GM18867 (cell line): ENCODE results near the gene SHOC2.
A peak's percentile ranks its signal among the peaks of the same experiment; 100 is the strongest.

ENCODE experiments used
- ATAC-seq: cut with Tn5 transposase; IDR thresholded peaks from one replicate; pipeline ENCODE4 v1.9.1; 2021; ENCODE audit warnings: mild to moderate bottlenecking, moderate library complexity; ENCODE audit not compliant: unreplicated experiment

Gene SHOC2

GRCh38 chr10:110919349-110919931 is at the start of gene SHOC2:
TSS of gene SHOC2 (plus strand) at chr10:110919604. CDS start at chr10:110964359, 44,755 bp downstream.
- peak; percentile 82 for ATAC-seq

- no peak for ATAC-seq
Measured at GRCh38 chr10:110870823-110871297, 48.5 kb upstream of the SHOC2 start.

- ATAC-seq = peak; percentile 78
Measured at GRCh38 chr10:110871298-110872084, 47.9 kb upstream of the SHOC2 start, which contains the start of gene PDCD4. TSS of gene PDCD4 (plus strand) at chr10:110871928. CDS start at chr10:110876028, 4,100 bp downstream.

- peak; percentile 40 for ATAC-seq
Measured at GRCh38 chr10:110872145-110872983, 47.0 kb upstream of the SHOC2 start.

GRCh38 chr10:110872984-110873923 is 46.1 kb upstream of the SHOC2 start:
- no peak for ATAC-seq

GRCh38 chr10:110873951-110874350 is 45.5 kb upstream of the SHOC2 start:
- no peak for ATAC-seq

- ATAC-seq = no peak
Measured at GRCh38 chr10:110876000-110876399, 43.4 kb upstream of the SHOC2 start.

- no peak for ATAC-seq
Measured at GRCh38 chr10:110876788-110877187, 42.6 kb upstream of the SHOC2 start.

GRCh38 chr10:110880012-110880411 is 39.4 kb upstream of the SHOC2 start:
- ATAC-seq = no peak

- ATAC-seq = no peak
Measured at GRCh38 chr10:110881247-110881646, 38.2 kb upstream of the SHOC2 start.

- ATAC-seq = no peak
Measured at GRCh38 chr10:110881905-110882304, 37.5 kb upstream of the SHOC2 start.

GRCh38 chr10:110883924-110884323 is 35.5 kb upstream of the SHOC2 start:
- ATAC-seq = no peak

- no peak for ATAC-seq
Measured at GRCh38 chr10:110885932-110886674, 33.3 kb upstream of the SHOC2 start.

- ATAC-seq = no peak
Measured at GRCh38 chr10:110887560-110887959, 31.8 kb upstream of the SHOC2 start.

- ATAC-seq = no peak
Measured at GRCh38 chr10:110892602-110893288, 26.7 kb upstream of the SHOC2 start.

- ATAC-seq = no peak
Measured at GRCh38 chr10:110893559-110894179, 25.7 kb upstream of the SHOC2 start.

GRCh38 chr10:110897184-110897583 is 22.2 kb upstream of the SHOC2 start:
- ATAC-seq = no peak

- ATAC-seq = no peak
Measured at GRCh38 chr10:110898391-110898790, 21.0 kb upstream of the SHOC2 start.
